HG03095 (cell line): ENCODE results near the gene ZNF212.

ENCODE experiments used
- ATAC-seq: cut with Tn5 transposase; IDR thresholded peaks from one replicate; pipeline ENCODE4 v1.9.1; 2021; ENCODE audit warnings: moderate library complexity; ENCODE audit not compliant: unreplicated experiment

The ZNF212 gene

GRCh38 chr7:149239345-149240143, at the start of gene ZNF212:
ZNF212 (plus strand) TSS chr7:149239651; CDS start chr7:149239779, 128 bp downstream.
- peak; percentile 99 for ATAC-seq

- no peak for ATAC-seq
Observed at GRCh38 chr7:149191851-149192250, 47.6 kb upstream of the ZNF212 start.

DNA sequence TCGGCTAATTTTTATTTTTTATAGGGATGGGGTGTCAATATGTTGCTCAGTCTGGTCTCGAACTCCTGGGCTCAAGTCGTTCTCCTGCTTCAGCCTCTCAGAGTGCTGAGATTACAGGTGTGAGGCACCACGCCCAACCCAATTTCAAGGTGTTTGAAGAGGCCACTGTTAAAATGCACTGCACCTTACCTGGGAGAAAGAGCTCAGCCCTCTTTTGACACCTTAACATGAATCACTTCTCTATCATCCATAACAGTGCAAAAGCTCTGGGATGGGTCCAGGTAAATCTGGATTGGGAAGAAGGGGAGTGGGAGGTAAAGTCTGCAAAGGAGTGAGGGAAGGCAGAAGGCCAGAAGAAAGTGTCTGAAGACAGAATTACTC, 44.7 kb upstream of the ZNF212 start:
- ATAC-seq = no peak

- peak; percentile 91 for ATAC-seq
Observed at GRCh38 chr7:149195180-149196150, 44.0 kb upstream of the ZNF212 start, which contains the start of gene ZNF282. ZNF282 (plus strand) TSS chr7:149195546; CDS start chr7:149195590, 44 bp downstream.

DNA sequence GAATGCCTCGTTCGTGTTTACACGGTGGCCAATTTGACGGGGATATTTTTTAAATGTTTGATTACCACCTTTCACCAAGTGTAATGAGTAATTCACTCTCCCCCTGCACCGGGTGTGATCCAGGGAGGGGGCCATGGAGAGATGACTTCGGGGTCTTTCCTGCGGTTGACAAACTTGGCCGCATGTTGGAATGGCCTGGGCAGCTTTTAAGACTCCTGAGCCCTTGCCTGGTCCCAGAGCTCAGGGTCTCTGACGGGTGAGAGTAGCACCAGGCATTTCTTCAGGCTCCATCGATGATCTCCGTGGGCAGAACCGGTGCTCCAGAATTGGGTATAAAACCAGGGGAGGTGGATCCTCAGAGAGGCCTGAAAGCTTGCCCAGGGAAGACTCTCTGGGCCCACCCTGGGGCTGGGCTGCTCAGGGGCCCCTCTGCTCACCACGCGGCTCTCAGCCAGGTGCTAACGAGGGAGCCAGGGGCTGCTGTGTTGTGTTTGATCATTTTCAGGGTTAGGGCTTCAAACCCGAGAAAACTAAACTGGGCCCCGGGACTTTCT, 43.2 kb upstream of the ZNF212 start:
- ATAC-seq = no peak

GRCh38 chr7:149196705-149197171, 42.7 kb upstream of the ZNF212 start:
- no peak for ATAC-seq

DNA sequence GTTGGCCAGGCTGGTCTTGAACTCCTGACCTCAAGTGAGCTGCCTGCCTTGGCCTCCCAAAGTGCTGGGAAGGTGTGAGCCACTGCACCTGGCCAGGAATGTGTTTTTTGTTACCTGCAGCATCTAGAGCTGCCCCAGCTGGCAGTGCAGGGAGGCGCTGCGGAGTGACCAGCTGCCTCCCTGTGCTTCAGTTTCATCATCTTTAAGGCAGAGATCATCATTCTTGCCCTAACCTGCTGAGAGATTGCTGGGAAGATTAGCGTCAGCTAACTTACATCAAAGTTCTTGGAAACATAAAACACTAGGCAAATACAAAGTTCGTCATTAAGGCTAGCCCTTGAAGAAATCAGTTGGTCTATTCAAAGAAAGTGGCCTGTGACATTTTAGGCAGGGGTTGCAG, 41.8 kb upstream of the ZNF212 start:
- ATAC-seq = no peak

- ATAC-seq = no peak
Observed at GRCh38 chr7:149198161-149198816, 41.2 kb upstream of the ZNF212 start.

DNA sequence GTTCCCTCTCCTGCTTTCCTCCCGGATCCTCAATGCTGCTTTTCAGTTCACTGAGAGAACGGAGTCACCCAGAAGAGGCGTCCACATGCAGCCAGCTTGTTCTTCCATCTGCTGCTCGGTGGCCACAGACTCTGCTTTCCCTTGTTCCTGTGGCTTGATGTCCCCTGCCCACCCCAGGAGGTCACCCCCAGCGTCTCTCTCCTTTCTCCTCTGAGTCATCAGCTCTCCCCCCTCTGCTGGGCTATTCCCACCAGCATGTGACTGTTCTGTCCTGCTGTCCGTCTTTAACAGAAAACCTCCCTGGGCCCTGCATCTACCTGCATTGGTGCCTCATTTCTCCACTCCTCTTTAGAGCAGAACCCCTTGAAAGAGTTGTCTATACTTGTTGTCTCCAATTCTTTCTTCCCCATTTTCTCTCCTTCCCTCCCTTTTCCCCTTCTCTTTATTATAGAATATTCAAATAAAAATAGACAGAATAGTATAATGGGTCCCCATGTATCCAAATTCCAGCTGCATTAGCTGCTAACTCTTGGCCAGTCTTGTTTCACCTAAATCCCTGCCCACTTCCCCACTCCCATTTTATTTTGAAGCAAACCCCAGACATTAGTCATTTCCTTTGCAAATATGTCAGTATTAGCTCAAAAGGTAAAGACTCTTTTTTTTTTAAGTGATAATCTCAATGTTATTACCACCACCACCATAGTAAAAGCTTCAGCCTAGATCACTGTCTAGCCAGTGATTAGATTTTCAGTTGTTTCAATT, 40.0 kb upstream of the ZNF212 start:
- ATAC-seq = no peak

GRCh38 chr7:149202831-149203231, 36.6 kb upstream of the ZNF212 start:
- ATAC-seq = no peak

- ATAC-seq = no peak
Observed at GRCh38 chr7:149205690-149206381, 33.6 kb upstream of the ZNF212 start.

GRCh38 chr7:149207324-149208035, 32.0 kb upstream of the ZNF212 start:
- no peak for ATAC-seq

- ATAC-seq = peak; percentile 80
Observed at GRCh38 chr7:149209518-149210269, 29.8 kb upstream of the ZNF212 start.

DNA sequence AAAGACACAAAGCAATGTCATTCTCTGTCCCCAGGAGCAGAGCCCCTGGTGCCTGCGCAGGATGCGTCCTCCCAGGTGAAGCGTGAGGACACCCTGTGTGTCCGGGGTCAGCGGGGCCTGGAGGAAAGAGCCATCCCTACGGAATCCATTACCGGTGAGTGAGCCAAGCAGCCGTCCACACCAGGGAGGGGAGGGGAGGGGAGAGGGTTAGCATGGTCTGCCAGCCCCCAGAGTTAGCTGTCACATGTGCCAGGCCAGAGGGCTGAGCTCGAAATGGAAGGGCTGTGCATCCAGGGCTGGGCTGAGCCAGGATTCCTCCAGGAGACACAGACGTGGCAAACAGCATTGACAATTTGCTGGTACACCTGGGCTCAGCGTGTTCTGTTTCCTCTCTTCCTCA, 28.9 kb upstream of the ZNF212 start:
- ATAC-seq = no peak

GRCh38 chr7:149214020-149214720, 25.3 kb upstream of the ZNF212 start:
- no peak for ATAC-seq

DNA sequence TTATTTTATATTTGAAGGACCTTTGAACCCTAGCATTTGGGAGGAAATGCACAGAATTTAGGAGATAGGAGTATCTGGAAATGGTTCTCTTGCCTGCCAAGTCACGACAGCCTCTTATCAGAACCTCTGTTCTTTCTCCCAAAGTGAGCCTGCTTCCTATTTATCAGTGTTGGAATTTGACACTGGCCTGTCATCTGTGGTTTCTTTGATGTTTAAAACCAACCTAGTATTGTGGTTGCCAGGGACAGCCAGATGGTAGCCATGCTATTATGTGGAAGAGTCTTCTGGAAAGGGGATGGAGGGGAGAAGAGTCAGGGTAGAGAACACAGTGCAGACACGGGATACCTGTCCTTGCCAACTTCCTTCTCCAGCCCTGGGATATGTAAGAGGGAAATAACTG, 23.0 kb upstream of the ZNF212 start:
- ATAC-seq = no peak

DNA sequence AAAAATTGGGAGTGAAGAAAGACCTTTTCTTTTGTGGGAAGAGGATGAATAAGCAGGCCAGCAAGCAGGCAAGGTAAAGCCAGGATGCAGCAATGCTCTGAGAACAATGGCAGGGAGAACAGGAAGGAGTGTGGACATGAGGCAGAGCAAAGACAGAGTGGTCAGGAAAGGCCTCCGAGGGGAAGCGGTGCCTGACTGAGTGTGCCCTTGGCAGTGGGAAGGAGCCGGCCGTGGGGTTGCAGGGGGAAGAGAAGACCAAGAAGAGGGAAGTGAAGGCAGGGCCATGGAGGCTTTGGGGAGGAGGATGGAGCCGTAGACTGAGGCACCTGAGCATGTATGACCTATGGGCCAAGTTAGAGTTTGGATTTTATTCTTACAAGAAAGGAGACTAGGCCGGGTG, 21.9 kb upstream of the ZNF212 start:
- no peak for ATAC-seq
